Measurements from ENCODE around the gene TEX2.
A peak's percentile ranks its signal among the peaks of the same experiment; 100 is the strongest.

The TEX2 gene

GRCh38 chr17:64145375-64145750, 117.7 kb downstream of the TEX2 start:
- peak; percentile 8 for TF ChIP-seq CTCF (IDR thresholded peaks at IDR 0.05; ENCODE audit: insufficient read depth, low read length, missing control alignments)
- ChIA-PET POLR2A (interaction anchor here (0.6 to 3.2 kb wide), 29 partner anchors 10 to 361 kb away, joined by 3 to 35 read pairs (median 6); partner anchors contain the start of genes CEP95, DDX5, ERN1 and TEX2), CTCF (interaction anchor here (1.3 to 27.2 kb wide), 6 partner anchors 9 to 136 kb away, joined by 4 to 1118 read pairs (median 43); partner anchors contain the start of gene ICAM2)
- DNase-seq (ENCODE audit: low read depth, low spot score): no peak
- peak overlapping the region; percentile 71 for H3K4me3 ChIP-seq (ENCODE audit: low read depth, low read length)

GRCh38 chr17:64139542-64139941, 123.5 kb downstream of the TEX2 start:
- ChIA-PET POLR2A (no interaction called here), CTCF (interaction anchor here (27.2 kb wide), 1 partner anchor 112 kb away, joined by 1118 read pairs; the partner anchor contains the start of gene ICAM2)
- no peak for DNase-seq (ENCODE audit: low read depth, low spot score)
- no peak overlapping the region for H3K4me3 ChIP-seq (ENCODE audit: low read depth, low read length)
- no peak for TF ChIP-seq CTCF (IDR thresholded peaks at IDR 0.05; ENCODE audit: insufficient read depth, low read length, missing control alignments)

GRCh38 chr17:64138441-64138840, 124.6 kb downstream of the TEX2 start:
- CTCF ChIA-PET: interaction anchor here (27.2 kb wide), 1 partner anchor 111 kb away, joined by 1118 read pairs; the partner anchor contains the start of gene ICAM2
- H3K4me3 ChIP-seq (ENCODE audit: low read depth, low read length): no peak overlapping the region
- no peak for TF ChIP-seq CTCF (IDR thresholded peaks at IDR 0.05; ENCODE audit: insufficient read depth, low read length, missing control alignments)
- POLR2A ChIA-PET: no interaction called here
- no peak for DNase-seq (ENCODE audit: low read depth, low spot score)

- CTCF ChIA-PET: interaction anchor here (0.6 to 27.2 kb wide), 23 partner anchors 9 to 231 kb away, joined by 3 to 1118 read pairs (median 18); partner anchors contain the start of genes CSHL1, GH1 and ICAM2
- no peak for TF ChIP-seq CTCF (IDR thresholded peaks at IDR 0.05; ENCODE audit: insufficient read depth, low read length, missing control alignments)
- DNase-seq (ENCODE audit: low read depth, low spot score): no peak
- H3K4me3 ChIP-seq (ENCODE audit: low read depth, low read length): no peak overlapping the region
- POLR2A ChIA-PET: interaction anchor here (1.5 kb wide), 1 partner anchor 10 kb away, joined by 5 read pairs; no protein-coding TSS in a partner anchor
Observed at GRCh38 chr17:64135000-64135399, 128.1 kb downstream of the TEX2 start.

GRCh38 chr17:64134216-64134970, 128.7 kb downstream of the TEX2 start:
- no peak for TF ChIP-seq CTCF (IDR thresholded peaks at IDR 0.05; ENCODE audit: insufficient read depth, low read length, missing control alignments)
- no peak overlapping the region for H3K4me3 ChIP-seq (ENCODE audit: low read depth, low read length)
- ChIA-PET POLR2A (interaction anchor here (1.0 to 2.1 kb wide), 2 partner anchors 11 to 105 kb away, joined by 11 to 22 read pairs; no protein-coding TSS in a partner anchor), CTCF (interaction anchor here (0.6 to 27.2 kb wide), 65 partner anchors 9 to 300 kb away, joined by 3 to 1118 read pairs (median 7); partner anchors contain the start of genes CSHL1, GH1, ICAM2 and TEX2)
- no peak for DNase-seq (ENCODE audit: low read depth, low spot score)
